Lower lobe of right lung (tissue), 2 donors: ENCODE results near the gene COMT. TPM values are rescaled to one million over a fixed set of nuclear protein-coding genes. Genes with fewer than 3 reads are reported as not detected.

Experiments
- ATAC-seq, 2 donors: fragments of 200-7000 bp; cut with Tn5 transposase; one replicate each; pipeline ENCODE4 v1.9.1; 2020 to 2022; ENCODE audit warnings: mild to moderate bottlenecking in 2 of 2, moderate library complexity in 2 of 2
- DNase-seq: peaks from one replicate; pipeline ENCODE4 v3.0.0-alpha.2; 2020
- H3K27ac ChIP-seq: fragments of 200-600 bp; one replicate; pipeline ENCODE4 v1.8.0; 2022
- H3K27me3 ChIP-seq: fragments of 200-600 bp; one replicate; pipeline ENCODE4 v1.8.0; 2022; ENCODE audit warnings: low read depth
- H3K36me3 ChIP-seq: fragments of 200-600 bp; one replicate; pipeline ENCODE4 v1.8.0; 2022; ENCODE audit warnings: mild to moderate bottlenecking
- H3K4me1 ChIP-seq: fragments of 200-600 bp; one replicate; pipeline ENCODE4 v1.8.0; 2022
- H3K4me3 ChIP-seq: fragments of 200-600 bp; one replicate; pipeline ENCODE4 v1.8.0; 2022; ENCODE audit warnings: mild to moderate bottlenecking
- H3K9me3 ChIP-seq: fragments of 200-600 bp; one replicate; pipeline ENCODE4 v1.8.0; 2022
- intact Hi-C: fragments of 100-400 bp; cut with DNase I; formaldehyde crosslinking; loops from one replicate; pipeline ENCODE4 v1.11.0; 2022
- total RNA-seq: library from RNA; stranded (reverse); fragmentation: NEBNext Ultra II Directional; extraction: Animal tissue kit (Norgen Biotek cat#: 25700); gene quantifications from one replicate; pipeline ENCODE4 v1.2.1, GENCODE V29; 2021
- TF ChIP-seq, protein P1 (sequence below): fragments of 200-600 bp; IDR thresholded peaks from one replicate; pipeline ENCODE4 v1.8.0; 2022; ENCODE audit warnings: antibody characterized with exemption, mild to moderate bottlenecking
- donor health status: DM: no; HTN: yes; CAD: no; lungs with severe emphysema.

Gene COMT
- total RNA-seq, 1 donor from 2014 or later: 235 TPM

DNA sequence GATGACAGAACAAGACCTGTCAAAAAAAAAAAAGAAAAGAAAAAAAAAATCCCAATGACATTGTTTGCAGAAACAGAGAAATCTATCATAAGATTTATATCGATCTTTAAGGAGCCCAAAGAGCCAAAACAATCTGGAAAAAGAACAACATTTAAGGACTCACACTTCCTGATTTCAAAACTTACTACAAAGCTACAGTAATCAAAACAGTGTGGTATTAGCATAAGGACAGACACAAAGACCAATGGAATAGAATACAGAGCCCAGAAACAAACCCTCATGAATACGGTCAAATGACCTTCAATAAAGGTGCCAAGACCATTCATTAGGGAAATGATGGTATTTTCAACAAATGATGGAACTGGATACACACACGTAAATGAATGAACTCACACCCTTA, 62.9 kb downstream of the COMT start:
- TF ChIP-seq, protein P1, sequence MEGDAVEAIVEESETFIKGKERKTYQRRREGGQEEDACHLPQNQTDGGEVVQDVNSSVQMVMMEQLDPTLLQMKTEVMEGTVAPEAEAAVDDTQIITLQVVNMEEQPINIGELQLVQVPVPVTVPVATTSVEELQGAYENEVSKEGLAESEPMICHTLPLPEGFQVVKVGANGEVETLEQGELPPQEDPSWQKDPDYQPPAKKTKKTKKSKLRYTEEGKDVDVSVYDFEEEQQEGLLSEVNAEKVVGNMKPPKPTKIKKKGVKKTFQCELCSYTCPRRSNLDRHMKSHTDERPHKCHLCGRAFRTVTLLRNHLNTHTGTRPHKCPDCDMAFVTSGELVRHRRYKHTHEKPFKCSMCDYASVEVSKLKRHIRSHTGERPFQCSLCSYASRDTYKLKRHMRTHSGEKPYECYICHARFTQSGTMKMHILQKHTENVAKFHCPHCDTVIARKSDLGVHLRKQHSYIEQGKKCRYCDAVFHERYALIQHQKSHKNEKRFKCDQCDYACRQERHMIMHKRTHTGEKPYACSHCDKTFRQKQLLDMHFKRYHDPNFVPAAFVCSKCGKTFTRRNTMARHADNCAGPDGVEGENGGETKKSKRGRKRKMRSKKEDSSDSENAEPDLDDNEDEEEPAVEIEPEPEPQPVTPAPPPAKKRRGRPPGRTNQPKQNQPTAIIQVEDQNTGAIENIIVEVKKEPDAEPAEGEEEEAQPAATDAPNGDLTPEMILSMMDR: no peak
- no peak for DNase-seq
- H3K4me1 ChIP-seq: peaks cover 3% of the 10 kb centered on the region
- intact Hi-C loops: no loop called here
- no peak overlapping the region for H3K27ac ChIP-seq
- H3K27me3 ChIP-seq: no peaks in the 10 kb centered on the region
- no peak overlapping the region for H3K4me3 ChIP-seq
- no peaks in the 10 kb centered on the region for H3K9me3 ChIP-seq
- H3K36me3 ChIP-seq: no peaks in the 10 kb centered on the region
- no peak for ATAC-seq

DNA sequence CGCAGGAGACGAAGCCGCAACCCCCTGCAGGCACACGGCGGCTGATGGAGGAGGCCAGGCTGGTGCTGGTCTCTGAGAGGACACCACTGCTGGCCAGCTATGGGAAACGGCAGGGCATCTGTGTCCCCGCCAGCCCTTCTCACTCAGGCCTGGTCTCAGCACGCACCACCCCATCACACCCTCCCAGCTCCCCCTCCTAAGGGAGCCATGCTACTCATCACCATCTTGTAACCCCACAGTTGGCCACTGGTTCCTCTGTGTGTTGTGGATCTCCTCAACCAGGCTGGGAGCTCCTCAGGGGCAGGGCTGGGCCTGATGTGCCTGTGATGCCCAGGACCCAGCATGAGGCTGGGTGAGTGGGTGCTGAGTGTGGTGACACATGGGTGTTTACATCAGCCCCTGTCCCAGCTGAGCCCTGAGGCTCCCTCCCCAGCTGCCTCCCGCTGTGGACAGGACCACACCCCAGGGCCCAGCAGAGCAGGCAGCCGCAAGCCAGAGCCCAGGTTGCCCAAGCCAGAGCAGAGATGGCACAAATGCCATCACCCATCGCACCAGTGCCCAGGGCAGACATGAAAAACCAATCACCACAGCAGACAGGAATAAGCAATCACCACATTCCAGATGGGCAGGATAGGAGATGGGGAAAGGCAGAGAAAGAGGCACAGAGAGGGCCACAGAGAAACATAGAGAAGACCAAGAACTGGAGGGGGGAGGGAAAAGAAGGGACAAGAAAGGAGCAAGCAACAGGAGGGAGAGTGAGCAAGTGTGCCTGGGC, 66.8 kb downstream of the COMT start:
- peaks cover 7% of the 10 kb centered on the region for H3K4me1 ChIP-seq
- TF ChIP-seq, protein P1: no peak
- H3K27me3 ChIP-seq: no peaks in the 10 kb centered on the region
- DNase-seq: no peak
- intact Hi-C loops: no loop called here
- no peak for ATAC-seq
- no peak overlapping the region for H3K4me3 ChIP-seq
- H3K27ac ChIP-seq: no peak overlapping the region
- H3K36me3 ChIP-seq: no peaks in the 10 kb centered on the region
- H3K9me3 ChIP-seq: no peaks in the 10 kb centered on the region

DNA sequence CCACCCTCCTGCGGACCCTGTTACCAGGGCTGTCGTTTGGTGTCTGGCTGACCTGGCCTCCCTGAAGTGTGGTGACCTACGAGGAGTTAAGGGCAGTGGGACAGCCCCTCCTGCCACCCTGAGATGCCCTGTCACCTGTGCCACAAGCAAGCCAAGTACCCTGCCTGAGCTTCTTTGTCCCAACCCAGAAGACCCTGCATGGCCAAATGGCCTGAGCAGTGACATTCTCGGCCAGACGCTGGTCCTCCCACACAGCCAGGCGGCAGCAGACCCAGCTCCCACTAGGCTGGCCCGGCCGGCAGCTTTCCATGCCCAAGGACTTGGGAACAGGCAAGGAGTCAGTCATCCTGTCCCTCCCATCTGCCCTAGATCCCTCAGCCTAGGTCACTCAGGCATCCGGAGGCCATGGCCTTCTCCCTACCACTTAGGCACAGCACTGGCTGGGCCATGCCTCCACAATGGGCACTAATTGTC, 67.5 kb downstream of the COMT start:
- Histone ChIP-seq H3K27me3 (no peaks in the 10 kb centered on the region), H3K9me3 (no peaks in the 10 kb centered on the region), H3K4me1 (peaks cover 10% of the 10 kb centered on the region), H3K4me3 (no peak overlapping the region), H3K36me3 (no peaks in the 10 kb centered on the region), H3K27ac (no peak overlapping the region)
- intact Hi-C loops: no loop called here
- TF ChIP-seq, protein P1: no peak
- DNase-seq (no peak), ATAC-seq (no peak)

DNA sequence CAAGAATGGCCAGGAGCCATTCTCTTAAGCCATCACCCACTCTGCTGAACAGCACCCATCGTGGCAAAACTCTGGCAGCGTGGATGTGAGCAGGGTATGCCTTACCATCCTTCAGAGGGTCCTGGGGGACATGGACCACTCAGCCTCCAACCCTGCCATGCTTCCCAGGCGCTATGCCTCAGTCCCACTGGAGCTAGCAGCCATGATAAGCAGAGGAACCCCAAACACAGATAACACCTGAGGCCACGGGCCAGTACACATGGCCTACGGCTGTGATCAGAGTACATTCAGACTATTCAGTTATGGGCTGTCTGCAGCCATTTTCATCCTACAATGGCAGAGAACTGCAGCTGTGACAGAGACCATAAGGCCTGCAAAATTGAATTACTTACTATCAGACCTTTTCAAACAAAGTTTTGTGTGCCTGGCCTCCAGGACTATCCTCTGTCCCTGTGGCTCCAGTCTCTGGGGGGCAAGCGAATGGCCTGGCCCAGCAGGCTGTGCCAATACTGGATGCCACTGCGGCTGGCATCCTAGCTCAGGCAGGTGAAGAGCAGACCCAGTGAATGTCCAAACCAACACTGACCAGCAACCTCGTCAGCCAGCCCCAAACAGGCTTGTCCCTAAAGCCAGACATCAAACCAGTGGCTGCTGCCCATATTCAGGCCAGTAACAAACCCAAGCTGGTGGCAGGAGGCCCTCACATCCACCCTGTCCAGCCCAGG, 68.2 kb downstream of the COMT start:
- DNase-seq: no peak

DNA sequence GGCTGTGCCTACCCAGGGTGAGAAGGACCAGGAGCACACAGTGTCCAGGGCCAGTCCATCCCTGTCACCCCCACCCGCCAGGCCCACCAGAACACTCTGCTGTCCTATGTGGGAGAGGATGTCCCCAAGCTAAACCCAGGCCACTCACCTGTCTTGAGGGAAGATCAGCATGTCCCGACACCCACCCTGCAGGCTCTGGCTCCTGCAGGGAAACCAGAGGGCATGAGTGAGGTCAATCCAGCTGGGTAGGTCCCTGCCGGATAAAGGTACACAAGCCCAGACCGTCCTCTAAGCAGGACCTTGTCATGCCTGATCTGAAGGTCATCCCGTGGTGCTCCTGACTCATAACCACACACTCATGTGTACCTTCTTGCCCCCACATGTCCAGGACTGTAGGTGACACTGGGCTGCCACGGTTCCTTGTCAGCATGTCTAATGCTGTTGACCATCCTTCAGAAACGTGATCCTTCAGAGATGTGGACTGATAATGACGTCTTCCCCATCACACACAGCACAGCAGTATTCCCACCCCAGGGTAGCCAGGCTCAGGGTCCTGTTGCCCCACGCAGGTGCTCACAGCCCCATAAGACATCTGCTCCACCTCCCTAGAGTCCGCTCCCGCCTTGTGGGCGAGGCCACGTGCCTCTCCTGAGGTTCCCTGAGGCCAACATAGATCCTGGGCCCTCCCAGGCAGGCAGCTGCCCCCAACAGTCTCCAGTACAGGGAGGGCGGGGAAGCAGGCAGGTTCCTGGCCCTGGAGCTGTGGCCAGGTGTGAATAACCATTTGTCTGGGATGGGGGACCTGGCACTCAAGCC, 68.9 kb downstream of the COMT start:
- DNase-seq (no peak), ATAC-seq (no peak)
- H3K4me1 ChIP-seq: peaks cover 15% of the 10 kb centered on the region
- H3K4me3 ChIP-seq: no peak overlapping the region
- H3K27ac ChIP-seq: no peak overlapping the region
- H3K9me3 ChIP-seq: no peaks in the 10 kb centered on the region
- no peaks in the 10 kb centered on the region for H3K36me3 ChIP-seq
- TF ChIP-seq, protein P1: no peak
- intact Hi-C loops: no loop called here
- H3K27me3 ChIP-seq: no peaks in the 10 kb centered on the region

More for the DNA sequence above, 68.2 kb downstream of the COMT start:
- intact Hi-C loops: no loop called here
- Histone ChIP-seq H3K27me3 (no peaks in the 10 kb centered on the region), H3K36me3 (no peaks in the 10 kb centered on the region), H3K4me1 (peaks cover 10% of the 10 kb centered on the region), H3K27ac (no peak overlapping the region), H3K4me3 (no peak overlapping the region), H3K9me3 (no peaks in the 10 kb centered on the region)
- ATAC-seq: no peak
- TF ChIP-seq, protein P1: no peak
